ENCODE results near the gene HOXC10. TPM values are rescaled to one million over a fixed set of nuclear protein-coding genes. Genes with fewer than 3 reads are reported as not detected.

The HOXC10 gene
- total and polyA plus RNA-seq, 7 experiments from 2014 or later = not detected

DNA sequence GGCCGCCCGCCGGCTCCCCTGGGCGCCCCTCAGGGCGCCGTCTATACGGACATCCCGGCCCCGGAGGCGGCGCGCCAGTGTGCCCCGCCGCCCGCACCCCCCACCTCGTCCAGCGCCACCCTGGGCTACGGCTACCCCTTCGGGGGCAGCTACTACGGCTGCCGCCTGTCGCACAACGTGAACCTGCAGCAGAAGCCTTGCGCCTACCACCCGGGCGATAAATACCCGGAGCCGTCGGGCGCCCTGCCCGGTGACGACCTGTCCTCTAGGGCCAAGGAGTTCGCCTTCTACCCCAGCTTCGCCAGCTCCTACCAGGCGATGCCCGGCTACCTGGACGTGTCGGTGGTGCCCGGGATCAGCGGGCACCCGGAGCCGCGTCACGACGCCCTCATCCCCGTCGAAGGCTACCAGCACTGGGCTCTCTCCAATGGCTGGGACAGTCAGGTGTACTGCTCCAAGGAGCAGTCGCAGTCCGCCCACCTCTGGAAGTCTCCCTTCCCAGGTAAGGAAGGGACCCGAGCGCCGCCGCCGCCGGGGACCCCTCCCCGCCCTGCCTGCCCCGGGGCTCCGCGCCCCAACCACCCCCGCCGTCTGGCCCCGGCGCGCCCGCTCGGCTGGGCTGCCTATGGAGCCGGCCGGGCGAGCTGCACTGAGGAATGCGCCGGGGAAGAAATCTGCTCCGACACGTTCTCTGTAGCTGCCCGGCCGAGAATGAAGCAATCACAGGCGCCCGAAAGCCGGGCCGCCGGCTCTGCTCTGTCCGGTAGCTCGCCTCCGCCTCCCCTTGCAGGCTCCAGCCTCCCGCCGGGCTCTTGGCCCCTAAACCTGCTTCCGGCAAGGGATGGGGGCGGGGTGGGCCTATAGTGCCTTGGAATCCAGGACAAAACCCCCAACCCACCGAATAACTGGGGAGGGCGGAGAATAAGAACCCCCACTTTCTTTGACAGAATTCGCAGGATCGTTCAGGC is 45.5 kb upstream of the HOXC10 start:
- Histone ChIP-seq H3K27me3 (ENCODE audit: control insufficient read depth in 2 of 2, insufficient read depth in 2 of 2, low read length in 2 of 2) (peaks cover 18 to 47% of the 10 kb centered on the region in 2 donors), H3K4me1 (ENCODE audit: control insufficient read depth in 2 of 2, insufficient read depth in 2 of 2, low read length in 2 of 2) (peaks cover 0 to 3% of the 10 kb centered on the region in 2 donors), H3K27ac (ENCODE audit: low read depth, low read length) (no peak overlapping the region), H3K9me3 (ENCODE audit: control insufficient read depth in 2 of 3, low read length in 3 of 3) (no peaks in the 10 kb centered on the region), H3K36me3 (ENCODE audit: control insufficient read depth in 2 of 3, insufficient read depth in 3 of 3, low read length in 3 of 3) (no peaks in the 10 kb centered on the region), H3K4me3 (ENCODE audit: low read length) (no peak overlapping the region)
- Mint-ChIP-seq H3K9me3 (peaks cover 0 to 16% (median 0%) of the 10 kb centered on the region in 11 donors), H3K36me3 (peaks cover 0 to 1% (median 0%) of the 10 kb centered on the region in 5 donors), H3K27me3 (peaks cover 84 to 95% (median 90%) of the 10 kb centered on the region in 5 donors), H3K4me1 (peaks cover 0 to 35% (median 23%) of the 10 kb centered on the region in 7 donors), H3K27ac (peak overlapping the region in 3 of 9 donors; percentile 5 to 42 (median 7)), H3K4me3 (peak overlapping the region in 7 of 10 donors; percentile 3 to 58 (median 20))
- no peak for DNase-seq
- POLR2A ChIA-PET = no interaction called here
- CTCF ChIA-PET = no interaction called here
- intact Hi-C loops (cut with micrococcal nuclease) = loop anchor here in 1 of 2 donors (5.0 kb wide), 3 partner anchors 43 to 113 kb away; partner anchors contain the start of gene HOXC4
- ATAC-seq = no peak

GRCh38 chr12:53940443-53941014 is 44.4 kb upstream of the HOXC10 start:
- intact Hi-C loops (cut with micrococcal nuclease) = loop anchor here in 1 of 2 donors (5.0 kb wide), 1 partner anchor 112 kb away; the partner anchor contains the start of gene HOXC4
- peaks cover 0 to 16% (median 0%) of the 10 kb centered on the region in 11 donors for H3K9me3 Mint-ChIP-seq
- H3K9me3 ChIP-seq (ENCODE audit: control insufficient read depth in 2 of 3, low read length in 3 of 3) = no peaks in the 10 kb centered on the region
- peaks cover 0 to 1% (median 0%) of the 10 kb centered on the region in 5 donors for H3K36me3 Mint-ChIP-seq
- ATAC-seq = no peak
- H3K4me1 Mint-ChIP-seq = peaks cover 2 to 33% (median 17%) of the 10 kb centered on the region in 7 donors
- H3K27me3 ChIP-seq (ENCODE audit: control insufficient read depth in 2 of 2, insufficient read depth in 2 of 2, low read length in 2 of 2) = peaks cover 18 to 51% of the 10 kb centered on the region in 2 donors
- no peaks in the 10 kb centered on the region for H3K4me1 ChIP-seq (ENCODE audit: control insufficient read depth in 2 of 2, insufficient read depth in 2 of 2, low read length in 2 of 2)
- peak overlapping the region in 2 of 9 donors; percentile 7 to 43 for H3K27ac Mint-ChIP-seq
- peak overlapping the region in 3 of 10 donors; percentile 0 to 44 (median 3) for H3K4me3 Mint-ChIP-seq
- H3K36me3 ChIP-seq (ENCODE audit: control insufficient read depth in 2 of 3, insufficient read depth in 3 of 3, low read length in 3 of 3) = no peaks in the 10 kb centered on the region
- H3K4me3 ChIP-seq (ENCODE audit: low read length) = no peak overlapping the region
- ChIA-PET POLR2A (no interaction called here), CTCF (interaction anchor here (1.0 kb wide), 1 partner anchor 66 kb away, joined by 3 read pairs; no protein-coding TSS in a partner anchor)
- no peak overlapping the region for H3K27ac ChIP-seq (ENCODE audit: low read depth, low read length)
- DNase-seq = no peak
- H3K27me3 Mint-ChIP-seq = peaks cover 84 to 95% (median 90%) of the 10 kb centered on the region in 5 donors

GRCh38 chr12:53941187-53941586 is 43.8 kb upstream of the HOXC10 start:
- no peak for DNase-seq
- no peak for ATAC-seq
- no peaks in the 10 kb centered on the region for H3K36me3 ChIP-seq (ENCODE audit: control insufficient read depth in 2 of 3, insufficient read depth in 3 of 3, low read length in 3 of 3)
- Mint-ChIP-seq H3K27me3 (peaks cover 84 to 95% (median 90%) of the 10 kb centered on the region in 5 donors), H3K36me3 (peaks cover 0 to 1% (median 0%) of the 10 kb centered on the region in 5 donors), H3K4me3 (no peak overlapping the region), H3K4me1 (peaks cover 0 to 26% (median 10%) of the 10 kb centered on the region in 7 donors), H3K27ac (peak overlapping the region in 1 of 9 donors; percentile 41), H3K9me3 (peaks cover 0 to 16% (median 0%) of the 10 kb centered on the region in 11 donors)
- CTCF ChIA-PET = interaction anchor here (1.0 kb wide), 1 partner anchor 66 kb away, joined by 3 read pairs; no protein-coding TSS in a partner anchor
- no peaks in the 10 kb centered on the region for H3K4me1 ChIP-seq (ENCODE audit: control insufficient read depth in 2 of 2, insufficient read depth in 2 of 2, low read length in 2 of 2)
- H3K9me3 ChIP-seq (ENCODE audit: control insufficient read depth in 2 of 3, low read length in 3 of 3) = no peaks in the 10 kb centered on the region
- H3K27ac ChIP-seq (ENCODE audit: low read depth, low read length) = no peak overlapping the region
- POLR2A ChIA-PET = no interaction called here
- intact Hi-C loops (cut with micrococcal nuclease) = loop anchor here in 1 of 2 donors (5.0 kb wide), 1 partner anchor 111 kb away; the partner anchor contains the start of gene HOXC4
- H3K27me3 ChIP-seq (ENCODE audit: control insufficient read depth in 2 of 2, insufficient read depth in 2 of 2, low read length in 2 of 2) = peaks cover 18 to 58% of the 10 kb centered on the region in 2 donors
- H3K4me3 ChIP-seq (ENCODE audit: low read length) = no peak overlapping the region

DNA sequence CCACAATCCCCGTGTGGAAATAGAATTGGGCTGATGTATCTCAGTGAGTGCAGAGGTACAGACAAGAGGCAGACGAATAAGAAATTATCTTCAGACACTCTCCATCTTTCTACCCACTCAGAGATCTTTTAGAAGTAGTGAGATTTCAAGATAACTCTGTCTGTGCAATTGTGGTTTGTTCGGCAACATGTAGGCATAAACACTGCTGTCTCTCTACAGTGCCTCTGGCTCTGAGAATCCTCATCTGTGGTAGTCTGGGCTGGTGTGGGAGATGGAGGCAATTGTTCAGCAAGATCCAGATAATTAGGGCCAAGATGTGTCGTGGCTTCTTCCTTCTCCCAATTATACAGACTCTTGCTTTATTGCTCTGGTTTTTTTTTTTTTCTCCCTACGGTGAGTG is 43.2 kb upstream of the HOXC10 start:
- H3K4me3 ChIP-seq (ENCODE audit: low read length) = no peak overlapping the region
- ChIA-PET CTCF (no interaction called here), POLR2A (no interaction called here)
- H3K27ac ChIP-seq (ENCODE audit: low read depth, low read length) = no peak overlapping the region
- H3K27me3 ChIP-seq (ENCODE audit: control insufficient read depth in 2 of 2, insufficient read depth in 2 of 2, low read length in 2 of 2) = peaks cover 20 to 62% of the 10 kb centered on the region in 2 donors
- DNase-seq (no peak), ATAC-seq (no peak)
- Mint-ChIP-seq H3K4me1 (peaks cover 0 to 25% (median 8%) of the 10 kb centered on the region in 7 donors), H3K4me3 (no peak overlapping the region), H3K27ac (no peak overlapping the region), H3K9me3 (peaks cover 0 to 16% (median 0%) of the 10 kb centered on the region in 11 donors), H3K36me3 (peaks cover 0 to 1% (median 0%) of the 10 kb centered on the region in 5 donors), H3K27me3 (peaks cover 86 to 95% (median 90%) of the 10 kb centered on the region in 5 donors)
- H3K4me1 ChIP-seq (ENCODE audit: control insufficient read depth in 2 of 2, insufficient read depth in 2 of 2, low read length in 2 of 2) = no peaks in the 10 kb centered on the region
- intact Hi-C loops (cut with micrococcal nuclease) = loop anchor here in 1 of 2 donors (5.0 kb wide), 1 partner anchor 111 kb away; the partner anchor contains the start of gene HOXC4
- no peaks in the 10 kb centered on the region for H3K9me3 ChIP-seq (ENCODE audit: control insufficient read depth in 2 of 3, low read length in 3 of 3)
- H3K36me3 ChIP-seq (ENCODE audit: control insufficient read depth in 2 of 3, insufficient read depth in 3 of 3, low read length in 3 of 3) = no peaks in the 10 kb centered on the region

DNA sequence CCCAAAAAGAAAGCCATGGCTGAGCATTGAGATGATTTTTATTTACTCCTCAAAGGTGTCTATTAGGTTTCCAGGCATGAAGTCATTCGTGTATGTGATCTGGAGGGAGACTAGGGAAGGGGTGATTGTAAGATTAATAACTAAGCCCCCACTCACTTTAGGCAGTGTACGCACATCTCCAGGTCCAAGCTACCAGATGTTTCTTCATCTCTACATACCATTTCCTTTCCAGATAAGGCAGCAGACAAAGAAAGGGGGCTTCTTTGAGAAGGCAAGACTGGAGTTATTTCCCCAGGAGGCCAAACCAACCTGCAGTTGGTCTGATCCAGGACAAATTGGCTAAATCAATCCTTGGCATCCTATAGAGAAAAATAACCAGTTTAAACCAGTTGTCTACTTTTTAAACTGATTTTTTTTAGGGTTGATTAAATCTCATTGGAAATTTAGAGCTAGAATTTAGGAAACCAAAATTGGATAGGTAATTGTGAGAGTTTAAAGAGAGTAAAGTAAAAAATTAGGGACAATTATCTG is 42.4 kb upstream of the HOXC10 start:
- Histone ChIP-seq H3K4me3 (ENCODE audit: low read length) (no peak overlapping the region), H3K9me3 (ENCODE audit: control insufficient read depth in 2 of 3, low read length in 3 of 3) (no peaks in the 10 kb centered on the region), H3K27ac (ENCODE audit: low read depth, low read length) (no peak overlapping the region), H3K27me3 (ENCODE audit: control insufficient read depth in 2 of 2, insufficient read depth in 2 of 2, low read length in 2 of 2) (peaks cover 18 to 59% of the 10 kb centered on the region in 2 donors), H3K36me3 (ENCODE audit: control insufficient read depth in 2 of 3, insufficient read depth in 3 of 3, low read length in 3 of 3) (no peaks in the 10 kb centered on the region), H3K4me1 (ENCODE audit: control insufficient read depth in 2 of 2, insufficient read depth in 2 of 2, low read length in 2 of 2) (no peaks in the 10 kb centered on the region)
- Mint-ChIP-seq H3K27ac (no peak overlapping the region), H3K36me3 (no peaks in the 10 kb centered on the region), H3K4me1 (peaks cover 0 to 18% (median 6%) of the 10 kb centered on the region in 7 donors), H3K9me3 (peaks cover 0 to 16% (median 0%) of the 10 kb centered on the region in 11 donors), H3K27me3 (peaks cover 83 to 91% (median 89%) of the 10 kb centered on the region in 5 donors), H3K4me3 (no peak overlapping the region)
- intact Hi-C loops (cut with micrococcal nuclease) = loop anchor here in 1 of 2 donors (5.0 kb wide), 1 partner anchor 110 kb away; the partner anchor contains the start of gene HOXC4
- ATAC-seq (no peak), DNase-seq (no peak)
- ChIA-PET POLR2A (no interaction called here), CTCF (interaction anchor here (0.8 to 1.7 kb wide), 3 partner anchors 9 to 12 kb away, joined by 3 to 4 read pairs (median 3); partner anchors contain the start of gene HOXC12)

GRCh38 chr12:53944209-53944608 is 40.7 kb upstream of the HOXC10 start:
- Mint-ChIP-seq H3K4me1 (peaks cover 0 to 10% (median 2%) of the 10 kb centered on the region in 7 donors), H3K27me3 (peaks cover 91 to 94% (median 93%) of the 10 kb centered on the region in 5 donors), H3K27ac (no peak overlapping the region)

More at GRCh38 chr12:53944209-53944608, 40.7 kb upstream of the HOXC10 start:
- H3K27ac ChIP-seq (ENCODE audit: low read depth, low read length) = no peak overlapping the region
- DNase-seq (no peak), ATAC-seq (no peak)
- no peaks in the 10 kb centered on the region for H3K9me3 ChIP-seq (ENCODE audit: control insufficient read depth in 2 of 3, low read length in 3 of 3)
- H3K9me3 Mint-ChIP-seq = peaks cover 0 to 11% (median 0%) of the 10 kb centered on the region in 11 donors
- no peaks in the 10 kb centered on the region for H3K4me1 ChIP-seq (ENCODE audit: control insufficient read depth in 2 of 2, insufficient read depth in 2 of 2, low read length in 2 of 2)
- H3K36me3 Mint-ChIP-seq = no peaks in the 10 kb centered on the region
- no peaks in the 10 kb centered on the region for H3K36me3 ChIP-seq (ENCODE audit: control insufficient read depth in 2 of 3, insufficient read depth in 3 of 3, low read length in 3 of 3)
- peaks cover 17 to 62% of the 10 kb centered on the region in 2 donors for H3K27me3 ChIP-seq (ENCODE audit: control insufficient read depth in 2 of 2, insufficient read depth in 2 of 2, low read length in 2 of 2)
- H3K4me3 ChIP-seq (ENCODE audit: low read length) = no peak overlapping the region
- no peak overlapping the region for H3K4me3 Mint-ChIP-seq
- POLR2A ChIA-PET = no interaction called here
- CTCF ChIA-PET = no interaction called here
- intact Hi-C loops (cut with micrococcal nuclease) = loop anchor here in 1 of 2 donors (5.0 kb wide), 1 partner anchor 108 kb away; the partner anchor contains the start of gene HOXC4
